Measurements from ENCODE around the gene MBLAC1.

The MBLAC1 gene

GRCh38 chr7:100153708-100154535, 27.2 kb downstream of the MBLAC1 start:
- no peak for DNase-seq (ENCODE audit: low read depth in 3 of 3)

- no peak for DNase-seq (ENCODE audit: low read depth in 3 of 3)
These were observed 28.1 kb downstream of the MBLAC1 start for GRCh38 chr7:100154651-100155491.

- no peak for DNase-seq (ENCODE audit: low read depth in 3 of 3)
These were observed 29.0 kb downstream of the MBLAC1 start for GRCh38 chr7:100155553-100156317.

- DNase-seq (ENCODE audit: low read depth in 3 of 3), result no peak
These were observed 29.7 kb downstream of the MBLAC1 start for GRCh38 chr7:100156331-100157068.

GRCh38 chr7:100157069-100157333, 30.2 kb downstream of the MBLAC1 start:
- DNase-seq (ENCODE audit: low read depth in 3 of 3), result no peak

GRCh38 chr7:100157334-100158228, 30.8 kb downstream of the MBLAC1 start:
- no peak for DNase-seq (ENCODE audit: low read depth in 3 of 3)

GRCh38 chr7:100158229-100159098, 31.7 kb downstream of the MBLAC1 start, which contains the start of gene TRAPPC14:
Gene TRAPPC14 (minus strand): TSS chr7:100158723. CDS start chr7:100158499, 224 bp downstream.
- DNase-seq (ENCODE audit: low read depth in 3 of 3), result peak; percentile 81 to 94 (median 86)

- no peak for DNase-seq (ENCODE audit: low read depth in 3 of 3)
These were observed 32.4 kb downstream of the MBLAC1 start for GRCh38 chr7:100159099-100159623.

GRCh38 chr7:100160067-100160466, 33.3 kb downstream of the MBLAC1 start:
- no peak for DNase-seq (ENCODE audit: low read depth in 3 of 3)

- DNase-seq (ENCODE audit: low read depth in 3 of 3), result no peak
These were observed 36.3 kb downstream of the MBLAC1 start for GRCh38 chr7:100163006-100163531.

GRCh38 chr7:100163871-100164270, 37.1 kb downstream of the MBLAC1 start:
- no peak for DNase-seq (ENCODE audit: low read depth in 3 of 3)

- DNase-seq (ENCODE audit: low read depth in 3 of 3), result no peak
These were observed 39.7 kb downstream of the MBLAC1 start for GRCh38 chr7:100166317-100166940.

- no peak for DNase-seq (ENCODE audit: low read depth in 3 of 3)
These were observed 40.5 kb downstream of the MBLAC1 start for GRCh38 chr7:100166970-100167911.

- no peak for DNase-seq (ENCODE audit: low read depth in 3 of 3)
These were observed 41.2 kb downstream of the MBLAC1 start for GRCh38 chr7:100167912-100168323.

GRCh38 chr7:100169147-100169850, 42.5 kb downstream of the MBLAC1 start:
- DNase-seq (ENCODE audit: low read depth in 3 of 3), result no peak

GRCh38 chr7:100170101-100170897, 43.5 kb downstream of the MBLAC1 start:
- DNase-seq (ENCODE audit: low read depth in 3 of 3), result no peak

All from stimulated activated CD4-positive, alpha-beta T cell treated with anti-CD3 and anti-CD28 coated beads, TNF-alpha, amount 100 ng/mL, for 4 hours (primary cell).